ENCODE data around the gene NUP85.
"Not testable (repeated sequence)": the region's sequence is repeated elsewhere in the genome, so short reads cannot be mapped to it uniquely, and the experiment has no call there.

Gene NUP85

DNA sequence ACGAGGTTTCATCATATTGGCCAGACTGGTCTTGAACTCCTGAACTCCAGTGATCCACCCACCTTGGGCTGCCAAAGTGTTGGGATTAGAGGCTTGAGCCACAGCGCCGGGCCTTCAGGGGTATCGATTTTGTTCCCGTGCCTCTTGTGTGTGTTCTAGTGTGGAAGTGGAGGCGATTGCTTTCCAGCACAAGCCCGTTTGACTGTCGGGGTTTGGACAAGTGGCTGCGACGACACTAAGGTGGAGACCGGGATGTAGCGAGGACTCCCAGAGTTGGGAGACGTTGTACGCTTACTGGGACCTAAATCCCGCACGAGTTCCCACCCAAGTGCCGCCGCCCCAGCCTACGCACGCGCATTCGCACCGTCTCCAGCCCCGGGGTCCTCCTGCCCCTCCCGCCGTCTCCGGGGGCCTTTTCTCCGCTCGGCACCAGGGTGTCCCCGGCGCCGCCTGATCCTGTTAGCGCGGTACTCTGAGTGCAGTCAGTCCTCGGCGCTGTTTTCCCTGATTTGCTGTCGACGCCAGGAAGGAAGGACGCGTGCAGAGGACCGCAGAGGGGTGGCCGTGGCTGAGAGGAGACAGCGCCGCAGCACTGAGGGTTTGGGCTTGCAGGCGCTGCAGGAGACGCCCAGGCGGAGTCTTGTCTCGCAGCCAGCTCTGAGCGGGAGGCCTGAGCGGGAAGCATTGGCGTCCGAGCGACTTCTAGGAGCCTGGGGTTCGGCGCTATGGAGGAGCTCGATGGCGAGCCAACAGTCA, at the start of gene NUP85:
Gene NUP85 (plus strand): TSS at position 643 of the 756 bp plus-strand sequence. CDS start 83 bp downstream, at position 726.
- peak; percentile 94 to 98 (median 97) for DNase-seq

GRCh38 chr17:75158480-75158879, 47.0 kb upstream of the NUP85 start:
- DNase-seq: not testable (repeated sequence)

GRCh38 chr17:75159196-75160031, 46.1 kb upstream of the NUP85 start:
- DNase-seq: no peak

DNA sequence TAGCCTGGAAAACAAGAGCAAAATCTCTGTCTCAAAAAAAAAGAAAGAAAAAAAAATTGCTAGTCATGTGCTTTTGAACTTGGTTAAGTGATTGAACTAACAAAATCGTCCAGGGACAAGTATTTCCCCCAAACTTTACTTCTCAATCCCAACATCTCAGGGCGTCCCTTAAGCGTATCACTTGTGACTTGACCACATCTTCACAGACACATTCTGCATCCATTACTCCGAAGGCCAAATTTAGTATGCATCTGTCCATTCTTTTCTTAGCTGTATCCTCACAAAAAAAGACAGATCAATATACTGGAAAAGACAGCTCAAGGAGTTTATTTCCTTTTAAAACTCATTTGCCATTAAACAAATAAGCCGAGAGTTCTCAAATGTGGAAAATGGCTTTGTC, 45.3 kb upstream of the NUP85 start:
- no peak for DNase-seq

GRCh38 chr17:75163074-75163473, 42.4 kb upstream of the NUP85 start:
- DNase-seq: no peak

- not testable (repeated sequence) for DNase-seq
Measured at GRCh38 chr17:75164606-75165005, 40.9 kb upstream of the NUP85 start.

- DNase-seq: no peak
Measured at GRCh38 chr17:75168998-75169397, 36.5 kb upstream of the NUP85 start.

- no peak for DNase-seq
Measured at GRCh38 chr17:75173526-75173925, 32.0 kb upstream of the NUP85 start.

DNA sequence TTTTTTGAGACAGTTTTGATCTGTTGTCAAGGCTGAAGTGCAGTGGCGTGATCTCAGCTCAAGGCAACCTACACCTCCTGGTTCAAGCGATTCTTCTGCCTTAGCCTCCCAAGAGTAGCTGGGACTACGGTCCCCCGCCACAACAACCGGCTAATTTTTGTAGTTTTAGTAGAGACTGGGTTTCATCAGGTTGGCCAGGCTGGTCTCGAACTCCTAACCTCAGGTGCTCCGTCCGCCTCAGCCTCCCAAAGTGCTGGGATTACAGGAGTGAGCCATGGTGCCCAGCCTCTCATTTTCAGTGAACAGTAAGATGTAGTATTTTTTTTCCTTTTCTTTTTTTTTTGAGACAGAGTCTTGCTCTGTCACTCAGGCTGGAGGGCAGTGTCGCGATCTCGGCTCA, 30.5 kb upstream of the NUP85 start:
- DNase-seq: no peak

DNA sequence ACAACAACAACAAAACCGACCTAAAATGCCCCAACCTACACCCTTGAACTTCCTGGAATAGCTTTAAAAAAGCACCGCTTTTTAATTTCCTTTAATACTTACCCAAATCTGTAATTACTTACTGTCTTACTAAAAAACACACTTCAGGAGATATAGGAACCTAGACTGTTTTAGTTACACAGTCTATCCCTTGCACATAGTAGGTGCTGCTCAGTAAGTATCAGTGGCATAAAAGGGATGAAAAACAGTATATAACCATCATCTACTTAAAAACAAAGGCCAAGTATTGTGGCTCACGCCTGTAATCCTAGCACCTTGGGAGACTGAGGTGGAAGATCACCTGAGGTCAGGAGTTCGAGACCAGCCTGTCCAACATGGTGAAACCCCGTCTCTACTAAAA, 28.9 kb upstream of the NUP85 start:
- no peak for DNase-seq

DNA sequence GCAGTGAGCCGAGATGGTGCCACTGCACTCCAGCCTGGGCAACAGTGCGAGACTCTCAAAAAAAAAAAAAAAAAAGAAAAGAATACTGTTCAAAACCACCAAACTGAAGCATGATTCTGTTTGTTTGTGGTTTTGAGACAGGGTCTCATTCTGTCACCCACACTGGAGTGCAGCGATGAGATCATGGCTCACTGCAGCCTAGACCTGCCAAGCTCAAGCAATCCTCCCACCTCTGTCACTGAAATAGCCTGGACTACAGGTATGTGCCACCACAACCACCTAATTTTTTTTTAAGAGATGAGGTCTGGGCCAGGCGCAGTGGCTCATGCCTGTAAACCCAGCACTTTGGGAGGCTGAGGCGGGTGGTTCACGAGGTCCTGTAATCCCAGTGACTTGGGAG, 27.0 kb upstream of the NUP85 start:
- no peak for DNase-seq

DNA sequence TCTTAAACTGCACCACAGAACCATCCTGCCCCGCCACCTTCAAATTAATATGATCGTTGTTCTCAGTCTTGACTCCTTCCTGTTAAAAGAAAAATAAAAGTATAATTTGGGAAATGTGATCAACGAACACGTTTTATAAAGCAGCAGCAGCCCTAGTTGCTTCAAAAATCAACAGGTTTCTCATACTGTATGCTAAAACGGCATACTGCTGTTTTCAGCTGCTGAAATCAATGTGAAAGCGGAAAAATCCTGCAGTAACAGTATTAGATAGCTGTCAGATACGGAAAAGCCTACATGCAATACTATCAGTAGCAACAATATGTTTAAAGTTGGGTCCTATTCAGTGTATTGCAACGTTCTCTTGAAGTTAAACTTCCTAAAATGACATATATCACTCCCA, 24.4 kb upstream of the NUP85 start:
- peak in 1 of 3 donors; percentile 4 for DNase-seq

GRCh38 chr17:75181608-75182318, 23.7 kb upstream of the NUP85 start:
- peak; percentile 28 to 60 (median 35) for DNase-seq

- no peak for DNase-seq
Measured at GRCh38 chr17:75182319-75182568, 23.2 kb upstream of the NUP85 start.

- peak; percentile 97 to 99 (median 98) for DNase-seq
Measured at GRCh38 chr17:75182569-75183436, 22.7 kb upstream of the NUP85 start, which contains the start of gene SUMO2. Gene SUMO2 (minus strand): TSS chr17:75182959. CDS start chr17:75182834, 125 bp downstream.

DNA sequence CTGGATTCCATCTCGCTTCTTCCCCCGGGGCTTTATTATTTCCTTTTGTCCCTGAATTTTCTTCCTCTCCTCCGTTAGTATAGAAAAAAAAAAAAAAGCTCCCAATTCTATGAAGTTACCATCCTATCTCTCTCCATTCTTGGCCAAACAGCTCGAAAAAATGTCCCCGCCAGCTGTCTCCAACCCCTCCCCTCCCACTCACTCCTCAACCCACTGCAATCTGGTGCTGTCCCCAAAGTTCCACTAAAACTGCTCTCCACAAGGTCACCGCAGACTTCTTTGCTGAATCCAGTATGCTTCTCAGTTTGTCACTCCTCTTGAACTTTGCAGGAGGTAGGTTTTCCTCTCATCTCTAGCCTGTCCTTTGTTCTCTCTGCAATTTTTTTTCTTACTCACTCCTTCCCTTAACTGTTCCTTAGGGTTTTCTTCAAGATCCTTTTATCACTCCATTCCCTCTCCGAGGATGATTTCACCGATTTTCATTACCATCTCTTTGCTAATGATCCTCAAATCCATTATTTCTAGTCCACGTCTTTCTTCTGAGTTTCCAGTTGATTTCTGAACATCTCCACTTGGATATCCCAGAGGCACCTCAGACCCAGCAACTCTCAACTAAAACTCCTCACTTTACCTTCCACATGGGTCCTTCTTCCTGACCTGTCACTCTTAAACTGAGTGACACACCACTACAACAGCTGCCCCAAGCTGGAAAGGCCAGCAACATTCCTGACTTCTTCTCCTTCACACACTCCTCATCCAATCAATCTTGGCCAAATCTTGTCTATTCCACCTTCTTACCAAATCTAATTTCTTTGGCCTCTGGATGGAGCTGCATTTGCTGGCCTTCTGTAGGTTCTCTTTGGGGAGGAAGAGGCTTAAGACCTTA, 21.2 kb upstream of the NUP85 start:
- no peak for DNase-seq

DNA sequence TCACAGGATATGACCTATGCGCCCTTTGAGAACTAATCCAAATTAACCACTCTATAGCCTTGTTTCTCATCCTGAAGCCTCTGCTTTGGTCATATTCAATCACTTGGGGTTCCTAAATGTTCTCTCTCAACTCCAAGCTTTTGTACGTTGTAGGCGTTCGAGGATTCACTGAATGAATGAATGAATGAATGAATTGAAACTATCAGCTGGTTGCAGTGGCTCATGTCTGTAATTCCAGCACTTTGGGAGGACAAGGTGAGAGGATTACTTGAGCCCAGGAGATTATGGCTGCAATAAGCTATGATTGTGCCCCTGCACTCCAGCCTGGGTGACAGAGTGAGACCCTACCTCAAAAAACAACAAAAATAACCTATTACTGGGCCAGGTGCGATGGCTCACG, 16.9 kb upstream of the NUP85 start:
- DNase-seq: no peak

GRCh38 chr17:75191584-75191983, 13.9 kb upstream of the NUP85 start:
- DNase-seq: peak; percentile 53 to 68 (median 64)

- DNase-seq: no peak
Measured at GRCh38 chr17:75194879-75195278, 10.6 kb upstream of the NUP85 start.

GRCh38 chr17:75199886-75200618, 5.4 kb upstream of the NUP85 start:
- DNase-seq: no peak

GRCh38 chr17:75205793-75206163, 299 bp downstream of the NUP85 start:
- no peak for DNase-seq
